Ovary (tissue), 9 donors: ENCODE data around the gene CPSF3. TPM values are rescaled to one million over a fixed set of nuclear protein-coding genes. Genes with fewer than 3 reads are reported as not detected.

ENCODE experiments used
- DNase-seq, 5 donors: peaks; one replicate each; pipeline ENCODE4 v3.0.0-alpha.2; 2019 to 2020
- H3K27ac ChIP-seq, 2 donors: fragments of 200-600 bp; one replicate each; pipeline versions ENCODE4 v1.5.1 to v1.8.0; 2019 to 2022
- H3K27me3 ChIP-seq: fragments of 200-600 bp; one replicate; pipeline ENCODE4 v1.8.0; 2022
- H3K36me3 ChIP-seq: fragments of 200-600 bp; sonication (generic); one replicate; pipeline ENCODE4 v1.5.1; 2019
- H3K4me1 ChIP-seq: one replicate; pipeline ENCODE4 v1.8.1; 2013; ENCODE audit warnings: mild to moderate bottlenecking, moderate library complexity; ENCODE audit not compliant: insufficient read depth
- H3K4me3 ChIP-seq: fragments of 200-600 bp; sonication (generic); one replicate; pipeline ENCODE4 v1.5.1; 2017
- H3K9me3 ChIP-seq, 2 donors: fragments of 200-600 bp in 1 of 2; sonication (generic) in 1 of 2; one replicate each; pipeline versions ENCODE4 v1.5.1 to v1.8.1; 2013 to 2019; ENCODE audit warnings: mild to moderate bottlenecking in 1 of 2, moderate library complexity in 1 of 2
- CTCF ChIP-seq, 3 donors: fragments of 450-650 bp in 2 of 3; fragments of 200-600 bp in 1 of 3; IDR thresholded peaks; one replicate each; pipeline versions ENCODE4 v1.5.1 to v1.8.0; 2016 to 2022; ENCODE audit warnings: antibody characterized with exemption in 3 of 3, mild to moderate bottlenecking in 1 of 3
- EP300 ChIP-seq: sonication (generic); formaldehyde crosslinking; IDR thresholded peaks from one replicate; pipeline ENCODE4 v1.6.1; 2017; ENCODE audit warnings: antibody characterized with exemption
- POLR2A ChIP-seq: fragments of 450-650 bp; IDR thresholded peaks from one replicate; pipeline ENCODE4 v1.6.1; 2017; ENCODE audit warnings: antibody characterized with exemption, mild to moderate bottlenecking, moderate library complexity
- WGBS, 3 donors: extraction: QIAGEN DNeasy Blood & Tissue Kit in 1 of 3; methylation state at CpG; one replicate each; pipeline versions ENCODE4 v1.1.5 to v1.1.7; 2013 to 2017; 5-methylcytosine and 5-hydroxymethylcytosine counted together
- intact Hi-C, 4 donors: fragments of 100-400 bp; cut with DNase I; formaldehyde crosslinking; loops; one replicate each; pipeline versions ENCODE4 v1.11.0 to v1.15.1; 2022 to 2023
- polyA plus RNA-seq, 2 donors: library from polyadenylated mRNA; stranded (reverse); fragments of 200-250 nt in 1 of 2; fragments of 350-450 nt in 1 of 2; fragmentation: Illumina TruSeq in 1 of 2; extraction: RNeasy Lipid Tissue Mini Kit (QIAGEN cat#74804) in 1 of 2; gene quantifications; one replicate each; pipeline ENCODE4 v1.2.3, GENCODE V29; 2013 to 2014
- total RNA-seq, 7 donors: library from RNA; depleted of rRNA in 2 of 7; stranded (reverse); fragments of >200 nt in 2 of 7; fragmentation: NEBNext Ultra II Directional in 3 of 7; extraction: Animal tissue kit (Norgen Biotek cat#: 25700) in 3 of 7; gene quantifications; one replicate each; pipeline versions ENCODE4 v1.1.0 to v1.2.4, GENCODE V29; 2016 to 2023
- donor health status: DM: no; HTN: no; CAD: no; lungs with moderate emphysema.
- donor health status: DM: no; HTN: no; CAD: no.
- donor health status: Bipolar disorder and iron deficiency.
- donor health status: DM: yes; HTN: yes; CAD: no.
- donor health status: DM: no; HTN: no; CAD: no.
- donor health status: DM: yes; HTN: yes; CAD: no.

The CPSF3 gene
- total and polyA plus RNA-seq, 9 donors, result 11.8 to 25.0 (median 19.8) TPM

DNA sequence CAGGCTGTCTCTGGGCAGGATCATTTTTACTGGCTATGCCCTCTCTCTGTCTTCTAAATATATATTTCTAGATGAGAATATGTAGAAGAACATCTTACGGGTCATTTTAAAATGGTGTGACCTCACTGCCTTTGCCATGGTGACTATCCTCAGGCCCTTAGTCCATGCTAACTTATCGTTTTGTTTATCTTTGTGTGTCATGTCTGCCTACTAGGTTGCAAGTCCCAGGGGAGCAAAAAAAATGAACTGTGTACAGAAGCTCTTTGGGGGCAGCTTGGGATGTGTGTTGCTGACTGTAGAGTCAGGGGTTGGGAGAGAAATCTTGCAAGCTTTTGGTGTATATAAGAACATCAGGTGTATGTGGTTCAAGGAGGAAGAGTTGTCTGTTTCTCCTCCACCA lies 11.0 kb downstream of the CPSF3 start:
- 79 to 92% (median 85%) methylated on average over 2 of the region's 2 CpGs for WGBS, 3 donors
- H3K36me3 ChIP-seq, result no peaks in the 10 kb centered on the region
- no peak for DNase-seq
- no peak overlapping the region for H3K27ac ChIP-seq
- no peaks in the 10 kb centered on the region for H3K27me3 ChIP-seq
- H3K4me1 ChIP-seq, result no peaks in the 10 kb centered on the region
- intact Hi-C loops, result no loop called here
- no peak overlapping the region for H3K4me3 ChIP-seq
- H3K9me3 ChIP-seq, result no peaks in the 10 kb centered on the region
- TF ChIP-seq EP300 (no peak), POLR2A (no peak), CTCF (IDR thresholded peaks at IDR 0.05) (no peak)

GRCh38 chr2:9439536-9439935 lies 16.1 kb downstream of the CPSF3 start:
- no peaks in the 10 kb centered on the region for H3K4me1 ChIP-seq
- intact Hi-C loops, result no loop called here
- no peaks in the 10 kb centered on the region for H3K9me3 ChIP-seq
- no peak for DNase-seq
- no peaks in the 10 kb centered on the region for H3K36me3 ChIP-seq
- TF ChIP-seq CTCF (IDR thresholded peaks at IDR 0.05), result no peak
- no peak for TF ChIP-seq EP300
- no peak for TF ChIP-seq POLR2A
- no peak overlapping the region for H3K4me3 ChIP-seq
- WGBS, 3 donors, result 91 to 98% (median 93%) methylated on average over 1 of the region's 1 CpG
- no peak overlapping the region for H3K27ac ChIP-seq
- H3K27me3 ChIP-seq, result no peaks in the 10 kb centered on the region

GRCh38 chr2:9440058-9440727 lies 16.7 kb downstream of the CPSF3 start:
- H3K4me3 ChIP-seq, result no peak overlapping the region
- no peaks in the 10 kb centered on the region for H3K9me3 ChIP-seq
- intact Hi-C loops, result no loop called here
- no peak for DNase-seq
- no peak overlapping the region for H3K27ac ChIP-seq
- WGBS, 3 donors, result 87 to 89% (median 88%) methylated on average over 1 of the region's 1 CpG
- no peaks in the 10 kb centered on the region for H3K4me1 ChIP-seq
- TF ChIP-seq POLR2A (no peak), CTCF (IDR thresholded peaks at IDR 0.05) (no peak), EP300 (no peak)
- no peaks in the 10 kb centered on the region for H3K27me3 ChIP-seq
- H3K36me3 ChIP-seq, result no peaks in the 10 kb centered on the region

DNA sequence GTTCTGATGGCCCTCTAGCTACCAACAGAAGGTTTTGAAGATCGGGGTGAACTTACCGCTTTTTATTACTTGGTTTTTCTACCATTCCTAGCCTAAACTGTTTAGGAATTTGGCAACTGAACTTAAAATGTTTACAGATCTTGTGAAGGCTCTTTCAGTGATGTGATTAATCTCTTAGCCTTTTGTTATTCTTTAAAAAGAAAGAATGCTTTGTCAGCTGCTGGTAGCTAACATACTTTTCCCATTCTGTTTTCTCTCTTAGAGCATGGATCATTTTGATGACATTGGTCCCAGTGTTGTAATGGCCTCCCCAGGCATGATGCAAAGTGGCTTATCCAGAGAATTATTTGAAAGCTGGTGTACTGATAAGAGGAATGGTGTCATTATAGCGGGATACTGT lies 18.1 kb downstream of the CPSF3 start:
- intact Hi-C loops, result no loop called here
- no peak for TF ChIP-seq EP300
- no peak for TF ChIP-seq POLR2A
- no peak for TF ChIP-seq CTCF (IDR thresholded peaks at IDR 0.05)
- no peaks in the 10 kb centered on the region for H3K36me3 ChIP-seq
- no peaks in the 10 kb centered on the region for H3K27me3 ChIP-seq
- H3K27ac ChIP-seq, result no peak overlapping the region
- no peak for DNase-seq
- 9 to 44% (median 14%) methylated on average over 3 of the region's 3 CpGs for WGBS, 3 donors
- no peak overlapping the region for H3K4me3 ChIP-seq
- H3K9me3 ChIP-seq, result no peaks in the 10 kb centered on the region
- no peaks in the 10 kb centered on the region for H3K4me1 ChIP-seq
